ENCODE data around the gene OR5T2. TPM values are rescaled to one million over a fixed set of nuclear protein-coding genes. Genes with fewer than 3 reads are reported as not detected.

Gene OR5T2
- total and polyA plus RNA-seq, 7 donors, result not detected

DNA sequence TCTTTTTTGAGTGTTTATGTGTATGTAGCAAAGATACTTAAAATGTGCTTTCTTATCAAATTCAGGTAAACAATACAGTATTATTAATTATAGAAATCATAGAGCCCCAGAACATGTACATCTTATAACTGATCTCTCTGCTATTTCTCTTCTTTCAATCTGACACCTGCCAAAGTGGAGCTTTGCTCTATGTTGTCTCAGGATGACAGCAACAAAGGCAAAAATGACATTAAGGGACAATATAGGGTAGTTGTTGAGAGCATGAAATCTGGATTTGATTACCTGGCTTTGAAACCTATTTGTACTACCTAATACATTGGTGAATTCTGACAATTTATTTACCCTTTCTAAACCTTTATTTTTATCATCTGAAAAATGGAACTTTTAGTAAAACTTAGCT lies 50.6 kb downstream of the OR5T2 start:
- TF ChIP-seq, protein P1, sequence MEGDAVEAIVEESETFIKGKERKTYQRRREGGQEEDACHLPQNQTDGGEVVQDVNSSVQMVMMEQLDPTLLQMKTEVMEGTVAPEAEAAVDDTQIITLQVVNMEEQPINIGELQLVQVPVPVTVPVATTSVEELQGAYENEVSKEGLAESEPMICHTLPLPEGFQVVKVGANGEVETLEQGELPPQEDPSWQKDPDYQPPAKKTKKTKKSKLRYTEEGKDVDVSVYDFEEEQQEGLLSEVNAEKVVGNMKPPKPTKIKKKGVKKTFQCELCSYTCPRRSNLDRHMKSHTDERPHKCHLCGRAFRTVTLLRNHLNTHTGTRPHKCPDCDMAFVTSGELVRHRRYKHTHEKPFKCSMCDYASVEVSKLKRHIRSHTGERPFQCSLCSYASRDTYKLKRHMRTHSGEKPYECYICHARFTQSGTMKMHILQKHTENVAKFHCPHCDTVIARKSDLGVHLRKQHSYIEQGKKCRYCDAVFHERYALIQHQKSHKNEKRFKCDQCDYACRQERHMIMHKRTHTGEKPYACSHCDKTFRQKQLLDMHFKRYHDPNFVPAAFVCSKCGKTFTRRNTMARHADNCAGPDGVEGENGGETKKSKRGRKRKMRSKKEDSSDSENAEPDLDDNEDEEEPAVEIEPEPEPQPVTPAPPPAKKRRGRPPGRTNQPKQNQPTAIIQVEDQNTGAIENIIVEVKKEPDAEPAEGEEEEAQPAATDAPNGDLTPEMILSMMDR (IDR thresholded peaks at IDR 0.05), result no peak
- intact Hi-C loops (cut with DNase I), result no loop called here
- Histone ChIP-seq H3K4me3 (no peak overlapping the region), H3K27ac (no peak overlapping the region), H3K36me3 (ENCODE audit: insufficient read depth in 1 of 2, low read depth in 1 of 2) (no peaks in the 10 kb centered on the region), H3K27me3 (ENCODE audit: insufficient read depth in 3 of 3, low read length in 2 of 3) (no peaks in the 10 kb centered on the region), H3K9me3 (peaks cover 20% of the 10 kb centered on the region), H3K4me1 (no peaks in the 10 kb centered on the region)
- ATAC-seq (no peak), DNase-seq (no peak)

Other genes starting within 250 kb of the OR5T2 start
- not detected for gene OR5F1, start 239.6 kb downstream of the OR5T2 start, total RNA-seq
- not detected for gene OR5F1, start 239.6 kb downstream of the OR5T2 start, polyA plus RNA-seq
- gene OR5AS1, start 206.6 kb downstream of the OR5T2 start, total RNA-seq, result not detected
- gene OR5AS1, start 206.6 kb downstream of the OR5T2 start, polyA plus RNA-seq, result under 1 TPM in 1 of 3 donors, not detected in 2; 0.01 TPM
- not detected for gene OR8I2, start 140.9 kb downstream of the OR5T2 start, total RNA-seq
- gene OR8I2, start 140.9 kb downstream of the OR5T2 start, polyA plus RNA-seq, result not detected
- not detected for gene OR8H2, start 130.6 kb downstream of the OR5T2 start, total RNA-seq
- gene OR8H2, start 130.6 kb downstream of the OR5T2 start, polyA plus RNA-seq, result not detected
- gene OR8H3, start 111.9 kb downstream of the OR5T2 start, total RNA-seq, result not detected
- gene OR8H3, start 111.9 kb downstream of the OR5T2 start, polyA plus RNA-seq, result not detected
- not detected for gene OR8J3, start 94.1 kb downstream of the OR5T2 start, total RNA-seq
- not detected for gene OR8J3, start 94.1 kb downstream of the OR5T2 start, polyA plus RNA-seq
- not detected for gene OR8K5, start 73.9 kb downstream of the OR5T2 start, total RNA-seq
- not detected for gene OR8K5, start 73.9 kb downstream of the OR5T2 start, polyA plus RNA-seq
- gene OR5J2, start 57.6 kb downstream of the OR5T2 start, total RNA-seq, result not detected
- gene OR5J2, start 57.6 kb downstream of the OR5T2 start, polyA plus RNA-seq, result not detected
- not detected for gene OR5T3, start 18.0 kb upstream of the OR5T2 start, total RNA-seq
- gene OR5T3, start 18.0 kb upstream of the OR5T2 start, polyA plus RNA-seq, result not detected
- gene OR5T1, start 39.9 kb upstream of the OR5T2 start, total RNA-seq, result not detected
- gene OR5T1, start 39.9 kb upstream of the OR5T2 start, polyA plus RNA-seq, result not detected
- not detected for gene OR8H1, start 58.0 kb upstream of the OR5T2 start, total RNA-seq
- not detected for gene OR8H1, start 58.0 kb upstream of the OR5T2 start, polyA plus RNA-seq
- gene OR8K3, start 80.9 kb upstream of the OR5T2 start, total RNA-seq, result not detected
- not detected for gene OR8K3, start 80.9 kb upstream of the OR5T2 start, polyA plus RNA-seq
- gene OR8K1, start 111.8 kb upstream of the OR5T2 start, total RNA-seq, result not detected
- not detected for gene OR8K1, start 111.8 kb upstream of the OR5T2 start, polyA plus RNA-seq
- not detected for gene OR8J1, start 120.0 kb upstream of the OR5T2 start, total RNA-seq
- gene OR8J1, start 120.0 kb upstream of the OR5T2 start, polyA plus RNA-seq, result not detected
- gene OR8U1, start 141.4 kb upstream of the OR5T2 start, total RNA-seq, result not detected
- not detected for gene OR8U1, start 141.4 kb upstream of the OR5T2 start, polyA plus RNA-seq
- gene OR5AL1, start 178.4 kb upstream of the OR5T2 start, total RNA-seq, result not detected
- gene OR5AL1, start 178.4 kb upstream of the OR5T2 start, polyA plus RNA-seq, result not detected
- gene OR5M3, start 239.1 kb upstream of the OR5T2 start, total RNA-seq, result not detected
- not detected for gene OR5M3, start 239.1 kb upstream of the OR5T2 start, polyA plus RNA-seq